Progenitor cell of endocrine pancreas (in vitro differentiated cells): ENCODE measurements around the gene LGALS3BP. TPM values are rescaled to one million over a fixed set of nuclear protein-coding genes. Genes with fewer than 3 reads are reported as not detected.

Source experiments
- DNase-seq: peaks from one replicate; pipeline ENCODE4 v3.0.0; 2021; ENCODE audit warnings: low spot score; ENCODE audit not compliant: unreplicated experiment
- H3K27ac Mint-ChIP-seq: 2 replicates; pipeline ENCODE4 v1.8.0; 2021; ENCODE audit warnings: mild to moderate bottlenecking, moderate library complexity, mixed read lengths
- H3K27me3 Mint-ChIP-seq: 2 replicates; pipeline ENCODE4 v1.8.0; 2021; ENCODE audit warnings: mixed read lengths
- H3K36me3 Mint-ChIP-seq: 2 replicates; pipeline ENCODE4 v1.8.0; 2022; ENCODE audit warnings: mixed read lengths; ENCODE audit not compliant: insufficient read depth
- H3K4me1 Mint-ChIP-seq: 2 replicates; pipeline ENCODE4 v1.8.0; 2021; ENCODE audit warnings: low read depth, mixed read lengths
- H3K4me3 Mint-ChIP-seq: 2 replicates; pipeline ENCODE4 v1.8.0; 2021; ENCODE audit warnings: low read depth, mild to moderate bottlenecking, moderate library complexity, mixed read lengths
- H3K9me3 Mint-ChIP-seq: 2 replicates; pipeline ENCODE4 v1.8.0; 2021; ENCODE audit warnings: low read depth, mixed read lengths
- total RNA-seq: library from RNA; stranded (reverse); gene quantifications from 2 replicates; pipeline ENCODE4 v1.2.1, GENCODE V29; 2021
- TF ChIP-seq, protein P1 (sequence below): fragments of 200-600 bp; sonication (generic); IDR thresholded peaks from one replicate; pipeline ENCODE4 v1.5.0; 2021; ENCODE audit warnings: antibody characterized with exemption, mild to moderate bottlenecking; ENCODE audit not compliant: unreplicated experiment

The LGALS3BP gene
- total RNA-seq, 1 donor from 2014 or later: 72.5 TPM

DNA sequence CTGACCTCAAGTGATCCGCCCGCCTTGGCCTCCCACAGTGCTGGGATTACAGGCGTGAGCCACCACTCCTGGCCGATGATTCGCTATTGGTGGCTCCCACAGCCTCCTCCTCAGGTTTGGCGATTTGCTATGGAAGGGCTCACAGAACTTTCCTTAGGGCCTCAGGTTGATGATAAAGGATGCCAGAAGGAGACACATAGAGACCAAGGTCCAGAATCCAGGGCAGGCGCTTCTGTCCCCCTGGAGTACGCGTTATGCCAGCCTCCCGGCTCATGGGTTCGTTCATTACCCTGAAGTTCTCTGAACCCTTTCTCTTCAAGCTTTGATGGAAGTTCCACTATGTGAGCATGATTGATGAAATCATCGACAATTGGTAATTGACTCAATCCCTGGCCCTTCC is 19.9 kb downstream of the LGALS3BP start:
- TF ChIP-seq, protein P1, sequence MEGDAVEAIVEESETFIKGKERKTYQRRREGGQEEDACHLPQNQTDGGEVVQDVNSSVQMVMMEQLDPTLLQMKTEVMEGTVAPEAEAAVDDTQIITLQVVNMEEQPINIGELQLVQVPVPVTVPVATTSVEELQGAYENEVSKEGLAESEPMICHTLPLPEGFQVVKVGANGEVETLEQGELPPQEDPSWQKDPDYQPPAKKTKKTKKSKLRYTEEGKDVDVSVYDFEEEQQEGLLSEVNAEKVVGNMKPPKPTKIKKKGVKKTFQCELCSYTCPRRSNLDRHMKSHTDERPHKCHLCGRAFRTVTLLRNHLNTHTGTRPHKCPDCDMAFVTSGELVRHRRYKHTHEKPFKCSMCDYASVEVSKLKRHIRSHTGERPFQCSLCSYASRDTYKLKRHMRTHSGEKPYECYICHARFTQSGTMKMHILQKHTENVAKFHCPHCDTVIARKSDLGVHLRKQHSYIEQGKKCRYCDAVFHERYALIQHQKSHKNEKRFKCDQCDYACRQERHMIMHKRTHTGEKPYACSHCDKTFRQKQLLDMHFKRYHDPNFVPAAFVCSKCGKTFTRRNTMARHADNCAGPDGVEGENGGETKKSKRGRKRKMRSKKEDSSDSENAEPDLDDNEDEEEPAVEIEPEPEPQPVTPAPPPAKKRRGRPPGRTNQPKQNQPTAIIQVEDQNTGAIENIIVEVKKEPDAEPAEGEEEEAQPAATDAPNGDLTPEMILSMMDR: no peak
- H3K27ac Mint-ChIP-seq: no peak overlapping the region
- peaks cover 2% of the 10 kb centered on the region for H3K4me1 Mint-ChIP-seq
- H3K4me3 Mint-ChIP-seq: no peak overlapping the region
- DNase-seq: no peak
- H3K36me3 Mint-ChIP-seq: no peaks in the 10 kb centered on the region
- no peaks in the 10 kb centered on the region for H3K9me3 Mint-ChIP-seq
- H3K27me3 Mint-ChIP-seq: peaks cover 3% of the 10 kb centered on the region

DNA sequence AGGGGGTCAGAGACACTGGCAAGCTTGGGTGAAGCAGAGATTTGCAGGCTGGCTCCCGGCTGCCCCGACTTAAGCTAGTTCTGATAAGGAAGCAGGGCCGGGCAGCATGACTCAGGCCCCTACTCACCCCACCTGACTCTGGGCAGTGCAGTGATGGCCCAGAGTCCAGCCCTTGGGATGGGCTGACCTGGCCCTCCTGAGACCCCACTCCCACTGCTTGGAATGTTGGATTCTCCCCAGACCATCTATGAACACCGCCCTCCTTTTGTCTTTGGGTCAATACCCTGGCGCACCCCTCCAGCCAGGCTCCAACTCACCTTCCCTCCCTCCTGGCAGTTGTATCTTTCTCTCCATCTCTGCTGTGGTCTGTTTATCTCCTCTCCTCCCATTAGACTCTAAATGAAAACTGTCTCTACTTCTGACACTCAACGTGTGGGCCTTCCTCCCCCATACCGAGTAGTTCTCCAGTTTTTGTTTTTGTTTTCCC is 21.0 kb downstream of the LGALS3BP start:
- Mint-ChIP-seq H3K9me3 (no peaks in the 10 kb centered on the region), H3K27ac (no peak overlapping the region), H3K36me3 (no peaks in the 10 kb centered on the region)

DNA sequence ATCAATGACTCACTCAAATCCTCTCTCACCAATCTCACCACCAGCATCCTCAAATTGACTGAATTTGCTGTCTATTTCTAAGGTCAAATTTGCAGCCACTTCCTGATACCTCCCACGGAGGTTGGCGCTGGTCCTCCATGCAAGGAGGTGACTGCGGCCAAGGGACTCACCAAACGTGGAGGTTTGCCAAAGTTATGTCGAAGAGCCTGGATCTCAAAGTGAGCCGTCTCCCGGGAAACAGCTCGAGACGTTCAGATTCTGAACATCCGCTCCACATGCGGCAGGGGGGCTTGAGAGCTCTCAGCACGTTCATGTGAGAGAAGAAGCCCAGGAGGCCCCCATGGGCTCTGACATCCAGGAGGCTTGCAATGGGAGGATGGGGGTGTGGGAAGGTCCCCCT is 22.6 kb downstream of the LGALS3BP start:
- TF ChIP-seq, protein P1: no peak
- Mint-ChIP-seq H3K27me3 (peaks cover 3% of the 10 kb centered on the region), H3K36me3 (no peaks in the 10 kb centered on the region), H3K4me1 (peaks cover 6% of the 10 kb centered on the region), H3K9me3 (no peaks in the 10 kb centered on the region), H3K27ac (no peak overlapping the region), H3K4me3 (no peak overlapping the region)
- DNase-seq: no peak

More for the DNA sequence above, 21.0 kb downstream of the LGALS3BP start:
- Mint-ChIP-seq H3K4me3 (no peak overlapping the region), H3K27me3 (peaks cover 3% of the 10 kb centered on the region), H3K4me1 (peaks cover 2% of the 10 kb centered on the region)
- DNase-seq: no peak
- TF ChIP-seq, protein P1: no peak

DNA sequence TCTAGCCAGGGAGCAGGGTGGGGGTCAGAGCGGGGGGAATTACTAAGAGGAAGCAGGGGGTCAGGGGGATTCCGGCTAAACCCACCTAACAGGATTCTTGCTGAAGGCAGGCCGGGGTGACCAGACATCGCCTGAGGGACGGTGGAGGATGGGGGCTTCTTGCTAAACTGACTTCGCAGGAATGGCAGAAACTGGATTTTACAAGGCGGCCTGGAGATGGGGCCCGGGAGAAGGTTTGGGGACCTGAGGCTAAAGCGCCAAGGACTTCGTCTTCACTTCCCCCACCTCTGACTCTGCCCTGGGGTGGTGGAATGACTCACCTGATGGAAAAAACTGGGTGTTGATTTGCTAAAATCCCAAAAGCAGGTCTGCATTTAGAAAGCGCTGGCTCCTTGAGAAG is 23.5 kb downstream of the LGALS3BP start:
- no peaks in the 10 kb centered on the region for H3K36me3 Mint-ChIP-seq
- no peak overlapping the region for H3K4me3 Mint-ChIP-seq
- TF ChIP-seq, protein P1: no peak
- H3K27me3 Mint-ChIP-seq: peaks cover 3% of the 10 kb centered on the region
- peaks cover 11% of the 10 kb centered on the region for H3K4me1 Mint-ChIP-seq
- no peak overlapping the region for H3K27ac Mint-ChIP-seq
- peaks cover under 1% of the 10 kb centered on the region for H3K9me3 Mint-ChIP-seq
- no peak for DNase-seq

DNA sequence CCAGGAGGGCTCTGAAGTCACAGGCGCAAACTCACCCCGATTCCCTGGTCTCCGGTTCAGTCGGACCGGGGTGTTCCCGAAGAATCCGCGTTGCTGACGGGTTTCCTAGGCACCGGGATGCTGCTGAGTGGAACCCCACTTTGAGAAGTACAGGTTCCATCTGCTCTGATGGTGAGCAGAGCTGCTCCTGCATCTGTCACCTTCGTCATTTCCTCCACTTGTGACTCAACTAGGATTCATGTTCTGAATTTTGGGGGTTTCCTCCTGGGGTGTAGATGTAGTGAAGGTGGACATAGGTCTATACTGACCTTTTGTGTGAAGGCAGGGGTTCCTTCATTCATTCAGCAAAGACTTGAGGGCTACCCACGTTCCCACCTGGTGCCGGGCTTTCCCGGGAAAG is 25.0 kb downstream of the LGALS3BP start:
- TF ChIP-seq, protein P1: no peak
- Mint-ChIP-seq H3K27me3 (peaks cover 3% of the 10 kb centered on the region), H3K4me3 (no peak overlapping the region), H3K36me3 (no peaks in the 10 kb centered on the region), H3K27ac (no peak overlapping the region), H3K4me1 (peaks cover 11% of the 10 kb centered on the region), H3K9me3 (peaks cover 10% of the 10 kb centered on the region)
- no peak for DNase-seq
